ENCODE measurements around the gene BANF2.

The BANF2 gene

DNA sequence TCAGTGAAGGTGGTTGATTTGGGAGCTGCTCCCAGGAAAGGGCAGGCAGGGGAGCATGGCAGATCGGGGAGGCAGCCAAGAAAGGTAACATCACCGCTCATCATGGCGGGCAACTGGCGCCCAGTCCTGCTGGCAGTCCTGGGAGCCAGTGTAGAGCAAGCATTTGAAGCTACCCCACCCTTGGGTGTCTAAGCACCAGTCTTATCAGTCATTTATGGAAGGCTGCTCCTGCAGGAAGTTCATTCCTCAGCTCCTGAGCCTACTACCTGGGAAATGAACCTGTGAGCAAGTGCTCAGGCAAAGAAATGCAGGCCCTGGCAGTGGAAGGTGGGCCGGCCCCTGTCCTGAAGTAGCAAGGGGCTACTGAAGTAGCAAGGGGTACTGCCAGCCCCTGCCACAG, 41.5 kb downstream of the BANF2 start:
- Mint-ChIP-seq H3K36me3 (ENCODE audit: low read depth) (no peaks in the 10 kb centered on the region), H3K4me3 (no peak overlapping the region), H3K4me1 (ENCODE audit: low read depth) (no peaks in the 10 kb centered on the region), H3K27ac (no peak overlapping the region), H3K27me3 (peaks cover 11% of the 10 kb centered on the region), H3K9me3 (peaks cover 2% of the 10 kb centered on the region)
- DNase-seq: no peak

DNA sequence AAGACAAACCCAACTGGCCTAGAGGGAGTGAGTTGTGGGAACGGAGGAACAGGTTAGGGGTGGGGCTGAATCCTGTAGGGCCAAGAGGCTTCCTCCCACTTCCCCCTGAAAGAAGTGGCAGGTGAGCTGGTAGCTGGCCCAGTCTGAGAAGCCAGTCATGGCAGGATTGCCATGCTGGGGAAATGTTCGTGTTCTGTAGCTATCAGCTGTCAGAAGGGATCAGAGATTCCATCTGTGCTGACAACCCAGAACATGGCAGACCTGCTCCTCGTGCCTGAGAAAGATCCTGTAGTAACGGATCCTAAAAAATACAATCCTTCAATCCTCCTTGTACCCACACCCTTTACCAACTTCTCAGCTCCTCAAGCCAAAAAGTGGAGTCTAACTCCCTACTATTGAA, 43.0 kb downstream of the BANF2 start:
- no peaks in the 10 kb centered on the region for H3K9me3 Mint-ChIP-seq
- H3K27me3 Mint-ChIP-seq: peaks cover 11% of the 10 kb centered on the region
- no peak overlapping the region for H3K27ac Mint-ChIP-seq
- no peaks in the 10 kb centered on the region for H3K4me1 Mint-ChIP-seq (ENCODE audit: low read depth)
- DNase-seq: no peak
- no peak overlapping the region for H3K4me3 Mint-ChIP-seq
- no peaks in the 10 kb centered on the region for H3K36me3 Mint-ChIP-seq (ENCODE audit: low read depth)

DNA sequence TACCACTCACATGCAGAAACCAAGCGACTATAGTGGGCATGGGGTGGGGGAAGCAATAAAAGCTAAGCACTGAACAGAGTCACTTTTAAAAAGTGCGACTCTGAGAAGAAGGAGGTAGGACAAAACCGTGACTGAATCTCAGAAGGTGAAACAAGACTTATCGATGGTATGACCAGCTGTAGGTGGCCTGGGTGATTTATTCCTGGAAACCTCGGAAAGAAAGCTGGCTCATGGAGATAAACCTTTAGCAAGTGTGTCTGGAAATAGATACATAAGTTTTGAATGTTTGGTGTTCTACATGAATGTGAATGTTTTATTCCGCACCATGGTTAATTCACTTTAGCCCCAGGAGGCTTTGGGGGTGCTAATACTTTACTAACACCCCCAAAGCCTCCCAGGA, 43.9 kb downstream of the BANF2 start:
- H3K36me3 Mint-ChIP-seq (ENCODE audit: low read depth): no peaks in the 10 kb centered on the region
- no peak overlapping the region for H3K4me3 Mint-ChIP-seq
- no peaks in the 10 kb centered on the region for H3K9me3 Mint-ChIP-seq
- no peak overlapping the region for H3K27ac Mint-ChIP-seq
- no peak for DNase-seq
- H3K4me1 Mint-ChIP-seq (ENCODE audit: low read depth): no peaks in the 10 kb centered on the region
- H3K27me3 Mint-ChIP-seq: peaks cover 11% of the 10 kb centered on the region

DNA sequence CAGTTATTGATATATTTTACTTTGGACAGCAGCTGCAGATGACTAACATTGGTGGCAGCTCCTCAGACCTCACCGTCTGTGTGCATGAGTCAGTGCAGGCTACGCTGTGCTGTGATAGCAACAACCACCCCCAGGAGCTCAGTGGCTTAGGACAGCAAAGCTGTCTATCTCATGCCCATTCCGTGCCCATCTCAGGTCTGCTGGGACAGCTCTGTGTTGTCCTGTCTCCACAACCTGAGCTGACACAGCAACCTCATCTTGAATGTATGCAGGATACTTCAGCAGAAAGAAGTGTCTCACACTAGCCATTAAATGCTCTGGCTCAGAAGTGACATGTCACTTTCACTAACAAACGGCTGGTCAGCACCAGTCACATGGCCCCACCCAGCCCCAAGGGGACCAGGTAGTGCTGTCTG, 47.7 kb downstream of the BANF2 start:
- Mint-ChIP-seq H3K4me3 (no peak overlapping the region), H3K36me3 (ENCODE audit: low read depth) (no peaks in the 10 kb centered on the region), H3K4me1 (ENCODE audit: low read depth) (no peaks in the 10 kb centered on the region), H3K27me3 (peaks cover 5% of the 10 kb centered on the region), H3K9me3 (no peaks in the 10 kb centered on the region), H3K27ac (no peak overlapping the region)
- DNase-seq: no peak

DNA sequence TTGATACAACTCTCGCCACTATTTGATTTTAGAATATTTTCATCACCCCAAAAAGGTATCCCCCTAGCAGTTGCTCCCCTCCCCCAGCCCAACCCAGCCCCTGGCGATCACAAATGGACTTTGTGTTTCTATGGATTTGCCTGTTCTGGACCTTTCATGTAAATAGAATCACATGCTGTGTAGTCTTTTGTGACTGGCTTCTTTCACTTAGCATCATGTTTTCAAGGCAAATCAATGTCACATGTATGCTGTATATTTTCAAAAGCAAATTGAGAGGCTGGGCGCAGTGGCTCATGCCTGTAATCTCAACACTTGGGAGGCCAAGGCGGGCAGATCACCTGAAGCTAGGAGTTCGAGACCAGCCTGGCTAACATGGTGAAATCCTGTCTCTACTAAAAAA, 48.5 kb downstream of the BANF2 start:
- Mint-ChIP-seq H3K36me3 (ENCODE audit: low read depth) (no peaks in the 10 kb centered on the region), H3K4me1 (ENCODE audit: low read depth) (no peaks in the 10 kb centered on the region), H3K9me3 (no peaks in the 10 kb centered on the region), H3K27ac (no peak overlapping the region), H3K27me3 (peaks cover 8% of the 10 kb centered on the region), H3K4me3 (no peak overlapping the region)
- DNase-seq: no peak

DNA sequence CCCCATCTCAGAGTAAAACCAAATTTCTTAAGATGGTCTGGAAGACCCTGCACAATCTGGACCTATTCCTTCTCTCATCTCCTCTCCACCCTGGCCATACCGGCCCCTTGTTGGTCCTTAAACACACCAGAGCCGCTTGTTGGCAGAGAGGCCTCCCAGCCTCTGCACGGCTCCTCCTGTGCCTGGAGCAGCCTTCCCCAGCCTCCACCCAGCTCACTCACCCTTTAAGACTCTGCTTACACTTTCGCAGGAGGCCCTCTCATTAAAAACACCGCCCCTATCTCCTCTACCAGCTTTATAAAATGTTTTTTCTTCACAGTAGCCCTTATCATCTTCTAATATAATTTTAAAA, 49.8 kb downstream of the BANF2 start:
- Mint-ChIP-seq H3K36me3 (ENCODE audit: low read depth) (no peaks in the 10 kb centered on the region), H3K27ac (no peak overlapping the region), H3K4me1 (ENCODE audit: low read depth) (no peaks in the 10 kb centered on the region), H3K9me3 (no peaks in the 10 kb centered on the region), H3K4me3 (no peak overlapping the region), H3K27me3 (peaks cover 17% of the 10 kb centered on the region)
- DNase-seq: no peak

DNA sequence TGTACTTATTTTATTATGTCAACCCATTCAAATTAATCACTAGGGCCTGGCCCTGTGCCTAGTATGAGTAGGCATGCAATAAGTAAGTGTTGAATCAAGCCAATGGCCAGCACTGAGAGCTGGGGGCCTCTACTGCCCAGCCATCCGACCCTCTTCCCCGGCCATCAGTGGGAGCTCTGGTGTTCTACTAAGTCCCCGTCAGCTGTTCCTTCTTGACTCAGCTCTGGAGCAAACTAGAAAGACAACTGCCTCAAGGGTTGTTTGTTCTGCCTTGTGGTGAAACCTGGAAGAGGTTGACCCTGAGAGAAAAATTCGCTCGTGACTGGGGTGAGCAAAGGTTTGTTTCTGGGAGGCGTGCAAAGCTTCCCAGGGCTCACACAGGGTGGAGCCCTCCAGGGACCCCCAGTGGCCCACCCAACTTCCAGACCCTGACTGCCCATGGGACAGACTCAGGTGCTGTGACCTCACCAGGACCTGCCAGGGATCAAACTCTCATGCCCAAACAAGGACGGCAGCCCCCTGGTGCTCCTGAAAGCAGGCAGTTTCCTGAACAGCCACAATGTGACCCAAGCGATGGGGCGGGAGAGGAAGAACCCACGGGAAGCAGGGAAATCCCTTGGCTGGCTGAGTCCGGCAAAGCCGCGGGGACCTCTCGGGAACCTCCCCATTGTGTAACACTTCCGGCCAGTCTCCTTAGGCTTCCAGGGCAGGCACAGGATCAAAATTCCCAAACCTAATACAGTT, 50.4 kb downstream of the BANF2 start:
- H3K27ac Mint-ChIP-seq: no peak overlapping the region

DNA sequence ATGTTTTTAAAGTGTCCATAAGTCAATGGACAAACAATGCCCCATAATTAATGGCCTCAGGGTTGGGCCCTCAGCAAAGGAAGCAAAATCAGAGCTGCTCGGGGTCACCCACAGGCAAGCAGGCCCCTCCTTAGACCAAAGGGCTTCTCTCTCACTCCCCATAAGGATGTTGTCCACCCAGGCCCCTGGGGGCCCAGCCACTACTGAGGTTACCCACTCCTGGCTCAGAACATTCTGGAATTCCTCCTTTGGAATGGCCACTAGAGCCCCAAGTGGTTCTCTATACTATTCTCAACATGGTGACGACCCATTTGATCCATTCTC, 50.9 kb downstream of the BANF2 start:
- Mint-ChIP-seq H3K4me3 (no peak overlapping the region), H3K36me3 (ENCODE audit: low read depth) (no peaks in the 10 kb centered on the region), H3K9me3 (no peaks in the 10 kb centered on the region), H3K27me3 (peaks cover 19% of the 10 kb centered on the region), H3K4me1 (ENCODE audit: low read depth) (no peaks in the 10 kb centered on the region), H3K27ac (no peak overlapping the region)
- DNase-seq: no peak

More for the DNA sequence above, 50.4 kb downstream of the BANF2 start:
- Mint-ChIP-seq H3K27me3 (peaks cover 17% of the 10 kb centered on the region), H3K9me3 (no peaks in the 10 kb centered on the region), H3K36me3 (ENCODE audit: low read depth) (no peaks in the 10 kb centered on the region), H3K4me3 (no peak overlapping the region), H3K4me1 (ENCODE audit: low read depth) (no peaks in the 10 kb centered on the region)
- DNase-seq: no peak

DNA sequence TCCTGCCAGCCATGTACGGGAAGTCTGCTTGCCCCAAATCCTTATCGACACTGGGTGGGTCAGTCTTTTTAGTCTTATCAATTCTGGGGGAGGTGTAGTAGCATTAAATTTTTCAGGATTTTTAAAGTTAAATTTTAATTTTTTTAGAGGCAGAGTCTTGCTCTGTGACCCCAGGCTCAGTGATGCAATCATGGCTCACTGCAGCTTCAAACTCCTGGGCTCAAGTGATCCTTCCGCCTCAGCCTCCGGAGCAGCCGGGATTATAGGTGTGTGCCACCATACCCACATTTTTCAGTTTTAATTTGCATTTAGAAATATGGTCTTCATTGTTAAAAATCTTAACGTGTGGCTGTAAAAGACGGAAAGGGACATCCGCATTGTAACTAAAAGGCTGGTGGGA, 51.9 kb downstream of the BANF2 start:
- no peaks in the 10 kb centered on the region for H3K9me3 Mint-ChIP-seq
- H3K27ac Mint-ChIP-seq: no peak overlapping the region
- no peaks in the 10 kb centered on the region for H3K36me3 Mint-ChIP-seq (ENCODE audit: low read depth)
- H3K27me3 Mint-ChIP-seq: peaks cover 19% of the 10 kb centered on the region
- H3K4me1 Mint-ChIP-seq (ENCODE audit: low read depth): no peaks in the 10 kb centered on the region
- DNase-seq: no peak
- H3K4me3 Mint-ChIP-seq: no peak overlapping the region

DNA sequence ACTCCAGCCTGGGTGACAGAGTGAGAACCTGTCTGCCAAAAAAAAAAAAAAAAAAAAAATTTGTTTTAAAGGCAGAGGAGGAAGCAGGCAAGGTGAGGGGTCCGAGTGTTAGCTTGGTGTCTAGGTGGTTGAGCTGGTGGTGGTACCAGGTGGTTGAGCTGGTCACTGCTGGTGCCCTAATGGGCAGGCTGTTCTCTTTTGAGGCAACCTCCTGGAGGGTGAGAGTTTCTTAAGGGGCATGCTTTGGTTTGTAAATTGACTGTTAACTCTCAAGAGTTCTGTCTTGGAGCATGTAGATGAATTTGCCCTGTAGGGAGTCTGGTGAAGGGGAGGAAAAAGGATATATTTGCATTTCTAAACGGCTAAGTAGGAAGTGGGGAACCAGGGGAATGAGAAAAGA, 52.7 kb downstream of the BANF2 start:
- Mint-ChIP-seq H3K4me3 (no peak overlapping the region), H3K9me3 (no peaks in the 10 kb centered on the region), H3K27me3 (peaks cover 19% of the 10 kb centered on the region), H3K36me3 (ENCODE audit: low read depth) (no peaks in the 10 kb centered on the region), H3K4me1 (ENCODE audit: low read depth) (no peaks in the 10 kb centered on the region), H3K27ac (no peak overlapping the region)
- DNase-seq: no peak

DNA sequence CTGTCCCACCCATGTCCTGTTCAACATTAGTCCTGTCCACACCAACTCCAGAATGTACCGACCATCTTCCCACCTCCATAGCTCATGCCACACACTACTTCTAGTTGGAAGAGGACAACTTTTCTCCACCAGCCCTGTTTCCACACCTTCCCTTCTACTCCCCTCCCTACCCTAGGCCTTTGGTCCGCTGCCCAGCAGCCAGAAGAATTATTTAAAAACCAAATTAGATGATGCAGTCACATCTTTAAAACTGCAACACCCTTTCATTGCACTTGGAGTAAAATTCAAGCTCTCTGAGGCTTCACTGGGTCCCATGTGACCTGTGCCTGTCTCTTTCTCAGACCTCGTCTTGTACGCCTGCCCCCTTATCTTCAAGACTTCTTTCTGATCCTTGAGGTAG, 53.8 kb downstream of the BANF2 start:
- Mint-ChIP-seq H3K27ac (no peak overlapping the region), H3K36me3 (ENCODE audit: low read depth) (no peaks in the 10 kb centered on the region), H3K9me3 (peaks cover 6% of the 10 kb centered on the region), H3K4me1 (ENCODE audit: low read depth) (no peaks in the 10 kb centered on the region), H3K27me3 (peaks cover 19% of the 10 kb centered on the region), H3K4me3 (no peak overlapping the region)
- no peak for DNase-seq

DNA sequence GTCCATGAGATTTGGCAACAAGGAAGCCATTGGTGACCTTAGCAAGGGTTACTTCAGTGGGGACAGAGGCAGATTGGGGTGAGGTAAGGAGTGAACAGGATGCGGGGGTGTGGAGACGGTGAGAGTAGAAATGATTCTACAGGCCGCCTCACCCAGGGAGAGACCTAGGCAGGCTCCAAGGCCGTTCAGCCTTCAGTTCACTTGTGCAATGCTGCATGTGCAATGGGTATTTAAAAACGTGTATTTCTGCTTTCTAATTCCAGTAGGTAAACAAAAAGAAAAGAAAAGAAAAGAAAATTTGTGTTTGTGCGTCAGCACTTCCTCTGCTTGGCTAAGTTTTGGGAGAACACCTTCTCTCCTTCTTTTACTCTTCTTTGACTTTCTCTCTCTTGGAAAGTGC, 56.8 kb downstream of the BANF2 start:
- H3K27ac Mint-ChIP-seq: no peak overlapping the region

DNA sequence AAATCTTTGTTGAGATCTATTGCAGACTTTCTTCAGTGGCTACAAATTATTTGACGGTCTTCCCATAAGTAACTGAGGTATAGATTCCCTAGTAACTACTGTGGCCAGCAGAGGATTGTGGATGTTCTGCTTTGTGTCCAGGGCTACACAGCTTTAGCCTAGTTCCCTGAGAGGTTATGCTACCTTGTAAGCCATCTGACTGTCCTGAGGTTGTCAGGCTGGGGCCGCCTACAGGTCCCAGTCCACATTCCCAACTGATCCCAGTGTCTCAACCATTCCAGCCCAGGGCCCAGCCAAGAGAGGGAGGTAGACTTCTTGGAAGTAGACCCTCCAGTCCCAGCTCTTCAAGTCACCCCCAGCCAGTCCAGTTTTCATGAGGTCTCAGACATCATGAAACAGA, 57.7 kb downstream of the BANF2 start:
- no peak overlapping the region for H3K4me3 Mint-ChIP-seq
- H3K27ac Mint-ChIP-seq: no peak overlapping the region

More for the DNA sequence above, 56.8 kb downstream of the BANF2 start:
- no peak for DNase-seq
- Mint-ChIP-seq H3K4me1 (ENCODE audit: low read depth) (no peaks in the 10 kb centered on the region), H3K27me3 (peaks cover 16% of the 10 kb centered on the region), H3K9me3 (peaks cover 9% of the 10 kb centered on the region), H3K36me3 (ENCODE audit: low read depth) (no peaks in the 10 kb centered on the region), H3K4me3 (no peak overlapping the region)

DNA sequence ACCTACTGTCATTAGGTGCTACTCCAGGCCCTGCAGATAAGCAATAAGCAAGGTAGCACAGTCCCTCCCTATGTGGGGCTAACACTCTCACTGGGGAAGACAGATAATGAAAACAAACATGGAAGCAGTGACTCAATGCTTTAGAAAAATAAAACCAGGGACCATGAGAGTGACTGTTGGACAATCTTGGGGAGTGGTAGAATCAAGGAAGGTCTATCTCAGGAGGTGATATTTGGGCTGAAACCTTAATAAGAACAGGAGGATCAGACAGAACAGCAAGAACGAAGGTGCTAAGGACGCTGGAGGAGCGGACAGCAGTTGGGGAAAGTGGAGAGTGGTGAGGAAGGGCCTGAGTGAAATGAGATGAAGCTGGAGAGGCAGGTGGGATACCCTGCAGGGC, 58.2 kb downstream of the BANF2 start:
- DNase-seq: no peak
- Mint-ChIP-seq H3K27me3 (peaks cover 12% of the 10 kb centered on the region), H3K9me3 (peaks cover 9% of the 10 kb centered on the region), H3K36me3 (ENCODE audit: low read depth) (no peaks in the 10 kb centered on the region), H3K27ac (no peak overlapping the region), H3K4me3 (no peak overlapping the region), H3K4me1 (ENCODE audit: low read depth) (no peaks in the 10 kb centered on the region)

More for the DNA sequence above, 57.7 kb downstream of the BANF2 start:
- Mint-ChIP-seq H3K4me1 (ENCODE audit: low read depth) (no peaks in the 10 kb centered on the region), H3K27me3 (peaks cover 14% of the 10 kb centered on the region), H3K9me3 (peaks cover 9% of the 10 kb centered on the region), H3K36me3 (ENCODE audit: low read depth) (no peaks in the 10 kb centered on the region)
- DNase-seq: no peak

DNA sequence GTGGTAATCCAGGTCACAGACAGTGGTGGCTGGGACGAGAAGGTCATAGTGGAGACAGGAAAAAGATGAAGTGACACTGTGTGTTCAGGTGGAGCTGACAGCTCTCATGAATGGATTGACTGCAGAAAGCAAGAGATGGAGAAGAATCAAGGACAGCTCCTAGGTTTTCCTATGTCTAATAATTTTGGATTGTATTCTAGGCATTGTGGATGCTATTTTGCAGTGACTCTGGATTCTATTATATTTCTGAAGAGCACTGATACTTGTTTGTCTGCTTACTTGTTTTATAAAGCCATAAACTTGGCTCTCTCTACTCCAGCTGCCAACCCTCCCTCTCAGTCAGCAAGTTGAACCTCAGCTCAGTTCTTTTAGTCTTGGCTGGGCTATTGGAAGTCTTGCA, 58.7 kb downstream of the BANF2 start:
- Mint-ChIP-seq H3K4me1 (ENCODE audit: low read depth) (no peaks in the 10 kb centered on the region), H3K4me3 (no peak overlapping the region), H3K36me3 (ENCODE audit: low read depth) (no peaks in the 10 kb centered on the region), H3K9me3 (peaks cover 9% of the 10 kb centered on the region), H3K27me3 (peaks cover 11% of the 10 kb centered on the region), H3K27ac (no peak overlapping the region)
- DNase-seq: no peak

DNA sequence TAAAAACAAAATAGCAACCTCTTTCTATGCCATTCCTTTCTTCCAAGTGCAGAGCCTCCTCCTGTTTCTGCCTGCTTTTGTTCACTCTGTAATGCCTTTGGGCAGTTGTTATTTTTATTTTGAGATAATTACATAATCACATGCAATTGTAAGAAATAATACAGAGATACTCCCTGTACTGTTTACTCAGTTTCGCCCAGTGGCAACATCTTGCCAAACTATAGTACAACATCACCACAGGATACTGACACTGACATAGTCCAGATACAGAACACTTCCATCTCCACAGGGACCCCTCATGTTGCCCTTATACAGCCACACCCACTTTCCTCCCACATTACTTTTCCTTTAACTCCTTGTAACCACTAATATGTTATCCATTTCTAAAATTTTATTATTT, 59.7 kb downstream of the BANF2 start:
- no peak for DNase-seq
- no peaks in the 10 kb centered on the region for H3K36me3 Mint-ChIP-seq (ENCODE audit: low read depth)
- no peak overlapping the region for H3K4me3 Mint-ChIP-seq
- H3K4me1 Mint-ChIP-seq (ENCODE audit: low read depth): no peaks in the 10 kb centered on the region
- peaks cover 5% of the 10 kb centered on the region for H3K27me3 Mint-ChIP-seq
- H3K9me3 Mint-ChIP-seq: peaks cover 9% of the 10 kb centered on the region
- no peak overlapping the region for H3K27ac Mint-ChIP-seq

Measured in activated T-cell treated with anti-CD3 and anti-CD28 coated beads, Interleukin-2, amount 50 U/mL, for 24 hours (primary cell).